Stromal cell of bone marrow (primary cell): ENCODE data around the gene RPS6KB2.
"Not testable (repeated sequence)": the region's sequence is repeated elsewhere in the genome, so short reads cannot be mapped to it uniquely, and the experiment has no call there.

ENCODE experiments used
- DNase-seq: peaks from one replicate; pipeline ENCODE4 v3.0.0-alpha.2; 2012; ENCODE audit warnings: low read depth

The RPS6KB2 gene

GRCh38 chr11:67397986-67398660 lies 30.2 kb upstream of the RPS6KB2 start:
- DNase-seq = no peak

DNA sequence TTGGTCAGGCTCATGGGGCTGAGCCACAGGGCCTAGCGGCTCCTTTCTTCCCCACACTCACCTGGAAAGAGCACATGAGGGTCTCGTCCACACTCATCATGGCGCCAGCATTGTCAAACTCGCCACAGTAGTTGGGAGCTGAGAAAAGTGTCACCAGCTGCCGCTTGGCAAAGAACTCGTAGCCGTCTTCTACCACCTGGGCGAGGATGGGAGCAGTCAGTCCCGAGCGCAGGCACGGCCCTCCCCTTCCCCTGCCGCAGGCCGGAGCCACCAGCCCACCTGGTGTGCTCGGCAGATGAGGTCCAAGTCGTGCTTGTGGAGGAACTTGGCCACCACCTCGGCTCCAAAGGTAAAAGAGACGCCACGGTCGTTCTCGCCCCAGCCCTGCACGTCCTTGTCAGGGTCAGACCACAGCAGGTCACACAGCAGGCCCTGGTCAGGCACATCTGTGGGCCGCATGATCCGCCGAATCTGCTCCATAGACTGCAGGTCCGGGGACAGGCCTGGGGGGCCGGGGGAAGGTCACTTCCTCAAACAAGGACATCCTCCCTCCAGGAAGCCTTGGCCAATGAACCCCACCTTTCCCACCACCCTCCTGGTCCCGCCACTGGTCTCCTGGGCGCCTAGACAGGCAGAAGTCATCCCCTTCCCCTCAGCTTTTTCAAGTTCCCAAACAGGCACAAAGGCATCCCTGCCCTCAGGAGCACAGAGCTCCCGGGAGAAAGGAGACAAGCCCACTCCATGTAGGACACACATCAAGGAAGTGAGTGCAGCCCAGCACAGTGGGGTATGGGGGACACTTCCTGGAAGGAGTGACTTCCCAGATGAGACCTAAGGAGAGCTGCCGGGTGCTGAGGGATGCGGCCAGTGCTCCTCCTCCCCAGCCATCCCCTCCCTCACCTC lies 29.4 kb upstream of the RPS6KB2 start:
- DNase-seq = no peak

- DNase-seq = no peak
These were observed 27.9 kb upstream of the RPS6KB2 start for GRCh38 chr11:67400251-67400941.

- DNase-seq = no peak
These were observed 27.3 kb upstream of the RPS6KB2 start for GRCh38 chr11:67400942-67401494.

DNA sequence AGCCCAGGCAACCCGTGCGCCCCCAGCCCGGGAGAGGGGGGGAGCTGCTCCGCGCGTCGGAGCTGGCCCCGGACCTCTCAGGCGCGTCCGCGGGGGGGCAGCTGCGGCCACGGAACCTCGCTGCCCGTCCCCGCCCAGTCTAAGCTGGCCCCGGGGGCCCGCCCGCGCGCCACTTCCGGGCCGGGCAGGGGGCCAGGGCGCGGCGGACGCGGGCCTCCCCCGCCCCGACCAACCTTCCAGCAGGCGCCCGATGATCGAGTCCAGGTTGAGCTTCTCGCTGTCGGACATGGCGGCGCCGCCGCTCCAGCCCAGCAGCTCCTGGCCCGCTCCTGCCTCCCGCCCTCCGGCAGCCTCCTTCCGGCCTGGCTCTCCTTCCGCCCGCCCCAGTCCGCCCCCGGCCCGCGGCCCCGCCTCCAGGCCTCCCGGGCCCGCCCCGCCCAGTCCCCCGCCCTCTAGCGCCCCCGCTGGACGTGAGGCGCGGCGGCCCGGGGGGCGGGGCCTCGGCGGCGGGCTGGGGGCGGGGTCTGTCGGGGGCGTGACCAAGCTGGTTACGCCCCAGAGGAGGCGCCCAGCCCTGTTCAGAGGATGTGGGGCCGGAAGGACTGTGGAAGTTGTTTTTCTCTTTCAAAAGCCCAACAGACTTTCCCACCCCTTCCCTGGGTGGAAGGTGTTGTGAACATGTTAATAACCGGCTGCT lies 26.7 kb upstream of the RPS6KB2 start, which contains the start of gene PPP1CA:
Gene PPP1CA, minus strand, starts transcription at position 364 of the 697 bp plus-strand sequence. Its CDS starts 76 bp downstream, at position 288.
- DNase-seq = peak; percentile 72

DNA sequence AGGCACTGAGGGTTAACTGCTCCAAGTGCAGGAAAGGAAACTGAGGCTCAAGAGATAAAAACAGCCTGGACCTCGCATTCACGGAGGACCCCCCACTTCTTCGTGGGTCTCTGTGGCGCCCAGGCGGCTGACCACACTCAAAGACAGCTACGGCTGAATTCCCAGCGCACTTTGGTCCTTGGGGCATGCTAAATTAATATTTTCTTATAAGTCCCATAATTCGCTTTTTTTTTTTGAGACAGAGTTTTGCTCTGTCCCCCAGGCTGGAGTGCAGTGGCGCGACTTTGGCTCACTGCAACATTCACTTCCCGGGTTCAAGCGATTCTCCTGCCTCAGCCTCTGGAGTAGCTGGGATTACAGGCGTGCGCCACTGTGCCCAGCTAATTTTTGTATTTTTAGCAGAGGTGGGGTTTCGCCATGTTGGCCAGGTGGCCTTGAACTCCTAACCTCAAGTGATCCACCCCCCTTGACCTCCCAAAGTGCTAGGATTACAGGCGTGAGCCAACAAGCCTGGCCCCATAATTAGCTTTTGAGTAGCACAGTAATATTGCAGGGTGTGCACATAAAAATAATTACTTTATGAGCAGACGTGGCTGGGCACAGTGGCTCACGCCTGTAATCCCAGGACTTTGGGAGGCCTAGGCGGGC lies 26.0 kb upstream of the RPS6KB2 start:
- not testable (repeated sequence) for DNase-seq

- DNase-seq = not testable (repeated sequence)
These were observed 25.2 kb upstream of the RPS6KB2 start for GRCh38 chr11:67403085-67403484.

DNA sequence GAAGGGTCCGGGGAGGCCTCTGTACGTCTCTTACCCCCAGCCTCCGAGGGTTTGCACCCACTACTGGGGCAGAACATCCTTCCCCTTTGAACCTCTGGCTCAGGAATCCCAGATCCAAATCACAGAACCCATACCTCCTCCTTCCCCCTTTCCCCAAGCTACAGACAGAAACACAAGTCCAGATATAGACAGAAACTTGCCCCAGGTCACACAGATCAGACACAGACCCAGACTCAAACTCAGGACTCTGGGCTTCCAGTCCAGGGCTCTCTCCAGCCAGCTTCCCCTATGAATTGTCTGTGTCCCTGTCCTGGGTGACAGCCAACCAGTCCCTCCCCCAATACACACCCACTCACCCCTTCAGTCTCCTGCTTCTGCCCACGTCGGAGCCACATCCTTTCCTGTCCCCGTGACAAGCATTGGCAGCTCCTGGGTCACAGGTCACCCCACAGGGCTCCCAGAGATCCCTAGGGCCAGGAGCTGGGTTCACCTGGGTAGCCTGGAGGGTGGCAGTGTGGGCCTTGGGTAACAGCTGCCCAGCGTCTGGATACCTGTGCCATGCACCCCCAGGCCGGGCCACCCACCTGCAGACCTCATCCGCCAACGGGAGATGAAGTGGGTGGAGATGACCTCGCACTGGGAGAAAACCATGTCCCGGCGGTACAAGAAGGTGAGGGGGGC lies 23.6 kb upstream of the RPS6KB2 start:
- DNase-seq = no peak

DNA sequence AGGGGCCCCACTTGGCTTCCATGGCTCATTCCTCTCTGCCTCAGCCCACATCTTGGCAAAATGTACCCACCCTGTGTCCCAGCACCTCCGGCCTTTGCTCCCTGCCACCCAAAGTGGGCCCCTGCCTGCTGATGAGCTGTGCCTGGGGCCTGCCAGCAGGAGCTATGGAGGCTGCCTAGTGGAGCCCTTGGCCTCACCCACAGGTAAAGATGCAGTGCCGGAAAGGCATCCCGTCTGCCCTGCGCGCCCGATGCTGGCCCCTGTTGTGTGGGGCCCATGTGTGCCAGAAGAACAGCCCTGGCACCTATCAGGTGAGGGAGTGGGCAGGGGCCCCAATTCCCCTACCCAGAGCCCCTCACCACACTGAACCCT lies 23.1 kb upstream of the RPS6KB2 start:
- DNase-seq = no peak

DNA sequence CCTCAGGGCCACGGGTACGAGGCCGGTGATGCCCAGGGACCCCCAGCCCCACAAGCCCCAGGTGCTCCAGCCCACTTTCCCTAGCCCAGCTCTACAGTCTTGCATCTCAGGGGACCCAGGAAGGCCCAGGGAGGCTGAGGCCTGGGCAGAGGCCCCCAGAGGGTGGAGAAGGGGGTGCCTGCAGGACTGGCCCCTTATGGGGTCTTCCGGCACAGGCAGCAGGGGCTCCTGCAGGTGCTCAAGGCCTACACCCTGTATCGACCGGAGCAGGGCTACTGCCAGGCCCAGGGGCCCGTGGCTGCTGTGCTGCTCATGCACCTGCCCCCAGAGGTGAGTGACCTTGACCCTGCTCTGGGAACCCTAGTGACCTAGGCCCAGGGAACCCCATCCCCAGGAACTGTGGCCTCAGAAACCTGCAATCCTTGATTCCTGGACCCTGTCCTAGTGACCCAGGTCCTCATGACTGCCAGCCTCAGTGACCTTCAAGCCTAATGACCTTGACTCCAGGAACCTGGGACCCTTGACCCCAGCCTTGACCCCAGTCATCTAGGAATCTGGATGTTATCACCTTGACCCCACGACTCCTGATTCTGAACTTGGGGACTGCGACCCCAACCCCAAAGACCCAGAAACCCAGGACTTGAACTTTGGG lies 22.5 kb upstream of the RPS6KB2 start:
- DNase-seq = no peak

DNA sequence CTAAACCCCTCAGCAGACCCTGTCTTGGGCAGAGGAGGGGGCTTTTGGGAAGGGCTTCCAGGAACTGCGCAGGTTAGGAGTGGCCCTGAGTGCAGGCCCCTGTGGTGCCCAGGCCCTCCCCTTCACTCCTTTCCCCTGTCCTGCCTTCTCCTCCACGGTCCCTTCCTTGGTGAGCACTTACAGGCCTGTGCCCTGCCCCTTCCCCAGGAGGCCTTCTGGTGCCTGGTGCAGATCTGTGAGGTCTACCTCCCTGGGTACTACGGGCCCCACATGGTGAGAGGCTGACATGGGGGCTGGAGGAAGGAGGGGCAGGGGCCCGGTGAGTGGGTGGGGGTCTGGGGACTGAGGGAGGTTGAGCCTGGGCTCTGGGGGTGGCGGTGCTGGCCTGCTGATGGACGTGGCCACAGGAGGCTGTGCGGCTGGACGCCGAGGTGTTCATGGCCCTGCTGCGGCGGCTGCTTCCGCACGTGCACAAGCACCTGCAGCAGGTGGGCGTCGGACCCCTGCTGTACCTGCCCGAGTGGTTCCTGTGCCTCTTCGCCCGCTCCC lies 21.8 kb upstream of the RPS6KB2 start:
- DNase-seq = no peak

DNA sequence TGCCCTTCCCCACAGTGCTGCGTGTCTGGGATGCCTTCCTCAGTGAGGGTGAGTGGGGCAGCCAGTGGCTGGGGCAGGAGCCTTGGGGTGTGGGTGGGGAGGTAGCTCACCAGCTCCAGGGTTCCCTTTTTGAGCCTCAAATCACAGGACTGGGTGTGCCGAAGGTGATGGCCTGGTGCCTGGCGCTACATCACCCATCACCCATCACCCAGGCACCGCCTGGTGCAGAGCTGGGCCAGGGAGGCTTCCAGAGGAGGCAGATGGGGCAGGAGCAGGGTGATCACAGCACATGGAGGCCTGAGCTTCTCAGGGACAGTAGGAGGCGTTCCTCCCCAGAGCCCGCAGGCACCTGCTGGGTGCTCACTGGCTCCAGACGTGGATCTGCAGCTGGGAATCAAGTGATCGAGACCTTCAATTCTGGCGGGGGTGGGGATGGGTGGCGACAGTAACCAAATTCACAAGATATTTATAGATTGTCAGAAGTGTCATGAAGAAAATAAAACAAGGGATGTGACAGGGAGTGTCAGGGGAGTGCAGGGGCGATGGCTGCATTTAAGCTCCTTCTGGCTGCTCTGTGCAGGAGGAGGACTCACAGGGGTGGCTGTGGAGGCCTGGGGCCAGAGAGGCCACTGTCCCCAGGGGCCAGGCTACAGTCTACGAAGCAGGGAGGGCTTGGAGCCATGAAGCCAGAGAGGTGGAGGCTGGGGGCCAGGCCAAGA lies 21.2 kb upstream of the RPS6KB2 start:
- no peak for DNase-seq

DNA sequence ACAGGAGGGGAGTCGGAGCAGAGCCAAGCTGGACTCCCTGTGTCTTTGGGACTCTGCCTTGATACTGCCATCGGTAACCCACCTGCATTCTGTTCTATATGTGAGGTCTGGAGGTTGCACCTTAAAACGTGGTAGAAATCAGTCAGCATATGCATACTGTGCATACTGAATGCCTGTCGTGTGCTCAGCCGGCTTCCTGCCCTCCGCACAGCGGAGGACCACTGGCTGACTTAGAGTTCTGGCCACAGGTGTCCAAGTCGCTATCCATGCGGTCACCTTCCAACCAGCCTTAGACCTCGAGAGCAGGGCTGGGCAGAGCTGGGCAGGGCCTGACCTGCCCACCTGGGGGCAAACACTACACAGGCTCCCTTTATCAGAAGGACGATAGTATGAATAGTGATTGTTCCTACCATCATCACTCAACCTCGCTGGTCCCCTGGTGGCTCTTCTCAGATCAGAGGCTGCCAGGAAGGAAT lies 20.6 kb upstream of the RPS6KB2 start:
- DNase-seq = no peak

DNA sequence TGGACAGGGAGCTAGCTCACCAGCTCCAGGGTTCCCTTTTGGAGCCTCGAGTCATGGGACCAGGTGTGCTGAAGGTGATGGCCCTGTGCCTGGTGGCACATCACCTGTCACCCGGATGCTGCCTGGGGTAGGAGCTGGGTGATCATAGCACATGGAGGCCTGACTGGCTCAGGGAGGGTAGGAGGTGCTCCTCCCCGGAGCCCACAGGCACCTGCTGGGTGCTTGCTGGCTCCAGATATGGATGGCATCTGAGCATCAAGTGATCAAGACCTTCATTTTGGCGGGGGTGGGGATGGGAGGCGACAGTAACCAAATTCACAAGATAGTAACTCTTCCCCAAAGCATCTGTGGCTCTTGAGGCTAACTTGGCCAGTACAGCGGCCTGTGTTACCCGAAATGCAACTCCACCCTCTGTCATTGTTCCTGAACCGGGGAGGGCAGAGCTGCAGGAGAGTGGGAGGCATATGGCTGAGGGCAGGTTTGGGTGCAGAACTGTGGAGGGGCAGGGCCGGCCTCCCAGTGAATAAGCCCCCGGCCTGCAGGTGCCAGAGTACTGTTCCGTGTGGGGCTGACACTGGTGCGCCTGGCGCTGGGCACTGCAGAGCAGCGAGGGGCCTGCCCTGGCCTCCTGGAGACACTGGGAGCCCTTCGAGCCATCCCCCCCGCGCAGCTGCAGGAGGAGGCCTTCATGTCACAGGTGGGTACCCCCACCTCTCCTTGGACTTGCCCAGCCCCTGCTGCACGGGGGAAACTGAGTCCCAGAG lies 19.7 kb upstream of the RPS6KB2 start:
- DNase-seq = no peak

DNA sequence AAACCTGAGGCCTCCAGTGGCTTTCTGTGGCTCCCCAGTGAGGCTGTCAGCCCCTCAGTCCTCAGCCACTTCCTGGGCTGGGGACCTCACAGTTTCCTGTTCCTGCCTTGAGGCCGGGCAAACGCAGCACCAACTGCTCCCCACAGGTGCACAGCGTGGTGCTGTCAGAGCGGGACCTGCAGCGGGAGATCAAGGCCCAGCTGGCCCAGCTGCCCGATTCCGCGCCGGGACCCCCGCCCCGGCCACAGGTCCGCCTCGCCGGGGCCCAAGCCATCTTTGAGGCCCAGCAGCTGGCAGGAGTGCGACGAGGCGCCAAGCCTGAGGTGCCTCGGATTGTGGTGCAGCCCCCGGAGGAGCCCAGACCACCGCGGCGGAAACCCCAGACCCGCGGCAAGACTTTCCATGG lies 19.0 kb upstream of the RPS6KB2 start:
- DNase-seq = no peak

DNA sequence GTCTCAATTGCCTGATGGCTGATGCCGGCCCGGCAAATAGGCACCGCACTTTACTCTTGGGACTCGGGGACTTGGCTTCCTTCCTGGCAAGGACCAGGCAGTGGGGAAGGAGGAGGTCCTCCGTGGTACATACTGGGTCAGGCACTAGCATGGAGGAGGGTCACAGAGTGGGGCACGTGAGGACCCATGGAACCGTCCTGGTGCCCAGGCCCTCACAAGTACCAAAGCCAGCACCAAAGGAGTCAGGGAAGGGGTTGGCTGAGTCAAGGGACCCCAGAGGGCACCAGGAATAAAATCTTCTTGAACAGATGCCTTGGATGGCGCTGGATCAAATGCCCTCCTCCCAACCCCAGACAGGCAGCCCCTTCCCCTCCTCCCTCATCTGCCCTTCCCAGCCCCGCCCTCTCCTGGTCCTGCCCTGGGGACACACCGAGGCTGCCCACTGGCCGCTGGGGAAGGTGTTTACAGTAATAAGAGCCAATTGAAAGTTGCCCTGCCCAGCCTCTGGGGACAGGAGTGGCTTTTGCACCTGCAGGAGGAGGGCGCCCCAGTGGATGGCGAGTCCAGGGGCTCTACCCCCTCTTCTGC lies 18.4 kb upstream of the RPS6KB2 start:
- no peak for DNase-seq

GRCh38 chr11:67410369-67410831 lies 17.9 kb upstream of the RPS6KB2 start:
- DNase-seq = no peak
